Measurements from ENCODE around the gene LRRC26. TPM values are rescaled to one million over a fixed set of nuclear protein-coding genes. Genes with fewer than 3 reads are reported as not detected.
"Not testable (repeated sequence)": the region's sequence is repeated elsewhere in the genome, so short reads cannot be mapped to it uniquely, and the experiment has no call there.

Gene LRRC26
- total and polyA plus RNA-seq, 2 donors: 0.05 to 0.28 TPM

DNA sequence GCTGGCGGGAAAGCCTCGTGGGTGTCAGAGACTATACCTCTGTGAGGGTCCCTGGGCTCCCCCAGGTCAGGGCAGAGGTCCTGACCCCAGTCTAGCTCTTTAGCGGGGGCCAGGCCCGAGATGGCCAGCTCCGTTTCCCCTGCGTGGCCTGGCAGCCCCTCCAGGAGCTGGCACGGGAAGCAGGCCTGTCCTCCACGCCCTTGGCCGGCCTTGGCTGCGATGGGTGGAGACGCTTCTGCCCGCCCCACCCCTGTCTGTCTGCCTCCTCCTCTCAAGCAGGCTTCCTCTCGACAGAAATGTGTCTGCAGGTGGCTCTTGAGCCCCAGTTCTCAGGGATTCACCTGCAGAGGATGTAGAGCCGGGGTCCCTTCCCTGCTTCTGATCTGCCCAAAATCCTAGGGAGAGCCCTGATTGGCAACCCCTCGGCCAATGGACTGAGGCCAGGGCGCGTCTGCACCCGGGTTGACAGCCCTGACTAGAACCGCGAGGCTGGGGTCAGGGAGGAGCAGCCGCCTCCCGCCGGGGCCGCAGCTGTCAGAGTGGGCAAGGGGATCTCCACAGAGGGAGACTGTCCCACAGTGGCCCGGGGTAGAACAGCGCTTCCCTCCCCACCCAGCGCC lies 33.5 kb downstream of the LRRC26 start:
- no peak overlapping the region for H3K4me3 ChIP-seq (ENCODE audit: low read length in 2 of 2)
- H3K9me3 ChIP-seq (ENCODE audit: control insufficient read depth in 2 of 2, insufficient read depth in 1 of 2, low read length in 1 of 2): peaks cover 1 to 19% of the 10 kb centered on the region in 2 donors
- peaks cover 32 to 33% of the 10 kb centered on the region in 2 donors for H3K4me1 ChIP-seq (ENCODE audit: control insufficient read depth in 2 of 2, insufficient read depth in 2 of 2, low read length in 2 of 2)
- WGBS: 44% methylated on average over 27 of the region's 27 CpGs
- H3K27ac ChIP-seq (ENCODE audit: low read depth in 1 of 2, low read length in 1 of 2): no peak overlapping the region
- no peaks in the 10 kb centered on the region for H3K36me3 ChIP-seq (ENCODE audit: control insufficient read depth in 2 of 2, insufficient read depth in 2 of 2, low read length in 1 of 2)
- peaks cover 39 to 85% of the 10 kb centered on the region in 2 donors for H3K27me3 ChIP-seq (ENCODE audit: control insufficient read depth in 2 of 2, insufficient read depth in 1 of 2, low read length in 1 of 2)
- no peak for DNase-seq (ENCODE audit: low read depth in 6 of 9, low spot score in 9 of 9)

GRCh38 chr9:137135154-137135553 lies 34.7 kb downstream of the LRRC26 start:
- not testable (repeated sequence) for H3K4me3 ChIP-seq (ENCODE audit: low read length in 2 of 2); H3K27ac ChIP-seq (ENCODE audit: low read depth in 1 of 2, low read length in 1 of 2); H3K36me3 ChIP-seq (ENCODE audit: control insufficient read depth in 2 of 2, insufficient read depth in 2 of 2, low read length in 1 of 2); DNase-seq (ENCODE audit: low read depth in 6 of 9, low spot score in 9 of 9)
- WGBS: 92% methylated on average over 9 of the region's 9 CpGs
- peaks cover 1 to 27% of the 10 kb centered on the region in 2 donors for H3K9me3 ChIP-seq (ENCODE audit: control insufficient read depth in 2 of 2, insufficient read depth in 1 of 2, low read length in 1 of 2)
- H3K27me3 ChIP-seq (ENCODE audit: control insufficient read depth in 2 of 2, insufficient read depth in 1 of 2, low read length in 1 of 2): peaks cover 37 to 85% of the 10 kb centered on the region in 2 donors
- peaks cover 24 to 27% of the 10 kb centered on the region in 2 donors for H3K4me1 ChIP-seq (ENCODE audit: control insufficient read depth in 2 of 2, insufficient read depth in 2 of 2, low read length in 2 of 2)

DNA sequence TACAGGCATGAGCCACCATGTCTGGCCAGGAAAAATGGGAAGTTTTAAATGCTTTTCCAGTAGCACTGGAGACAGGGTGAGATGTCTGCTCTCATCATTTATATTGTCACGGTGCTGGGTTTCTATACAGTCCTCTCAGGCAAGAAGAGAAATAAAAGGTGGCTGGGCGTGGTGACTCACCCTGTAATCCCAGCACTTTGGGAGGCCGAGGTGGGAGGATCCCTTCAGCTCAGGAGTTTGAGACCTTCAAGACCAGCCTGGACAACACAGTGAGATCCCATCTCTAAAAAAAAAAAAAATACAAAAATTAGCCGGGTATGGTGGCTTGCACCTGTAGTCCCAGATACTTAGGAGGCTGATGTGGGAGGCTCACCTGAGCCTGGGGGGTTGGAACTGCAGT lies 35.7 kb downstream of the LRRC26 start:
- DNase-seq (ENCODE audit: low read depth in 6 of 9, low spot score in 9 of 9): no peak
- WGBS: 93% methylated on average over 4 of the region's 4 CpGs
- H3K9me3 ChIP-seq (ENCODE audit: control insufficient read depth in 2 of 2, insufficient read depth in 1 of 2, low read length in 1 of 2): peaks cover 1 to 27% of the 10 kb centered on the region in 2 donors
- H3K27ac ChIP-seq (ENCODE audit: low read depth in 1 of 2, low read length in 1 of 2): no peak overlapping the region
- H3K36me3 ChIP-seq (ENCODE audit: control insufficient read depth in 2 of 2, insufficient read depth in 2 of 2, low read length in 1 of 2): no peaks in the 10 kb centered on the region
- no peak overlapping the region for H3K4me3 ChIP-seq (ENCODE audit: low read length in 2 of 2)
- peaks cover 28 to 81% of the 10 kb centered on the region in 2 donors for H3K27me3 ChIP-seq (ENCODE audit: control insufficient read depth in 2 of 2, insufficient read depth in 1 of 2, low read length in 1 of 2)
- H3K4me1 ChIP-seq (ENCODE audit: control insufficient read depth in 2 of 2, insufficient read depth in 2 of 2, low read length in 2 of 2): peaks cover 17 to 22% of the 10 kb centered on the region in 2 donors

GRCh38 chr9:137130176-137130755 lies 39.6 kb downstream of the LRRC26 start:
- Histone ChIP-seq H3K9me3 (ENCODE audit: control insufficient read depth in 2 of 2, insufficient read depth in 1 of 2, low read length in 1 of 2) (peaks cover 0 to 9% of the 10 kb centered on the region in 2 donors), H3K4me1 (ENCODE audit: control insufficient read depth in 2 of 2, insufficient read depth in 2 of 2, low read length in 2 of 2) (peaks cover 25 to 33% of the 10 kb centered on the region in 2 donors), H3K27ac (ENCODE audit: low read depth in 1 of 2, low read length in 1 of 2) (peak overlapping the region in 1 of 2 donors; percentile 72), H3K4me3 (ENCODE audit: low read length in 2 of 2) (peak overlapping the region; percentile 66 to 78), H3K36me3 (ENCODE audit: control insufficient read depth in 2 of 2, insufficient read depth in 2 of 2, low read length in 1 of 2) (no peaks in the 10 kb centered on the region), H3K27me3 (ENCODE audit: control insufficient read depth in 2 of 2, insufficient read depth in 1 of 2, low read length in 1 of 2) (peaks cover 0 to 49% of the 10 kb centered on the region in 2 donors)
- DNase-seq (ENCODE audit: low read depth in 6 of 9, low spot score in 9 of 9): no peak
- WGBS: 7% methylated on average over 58 of the region's 58 CpGs

GRCh38 chr9:137129456-137130175 lies 40.2 kb downstream of the LRRC26 start:
- peaks cover 0 to 43% of the 10 kb centered on the region in 2 donors for H3K27me3 ChIP-seq (ENCODE audit: control insufficient read depth in 2 of 2, insufficient read depth in 1 of 2, low read length in 1 of 2)
- peak overlapping the region; percentile 66 to 78 for H3K4me3 ChIP-seq (ENCODE audit: low read length in 2 of 2)
- peaks cover 25 to 33% of the 10 kb centered on the region in 2 donors for H3K4me1 ChIP-seq (ENCODE audit: control insufficient read depth in 2 of 2, insufficient read depth in 2 of 2, low read length in 2 of 2)
- H3K27ac ChIP-seq (ENCODE audit: low read depth in 1 of 2, low read length in 1 of 2): peak overlapping the region; percentile 47 to 72
- no peaks in the 10 kb centered on the region for H3K36me3 ChIP-seq (ENCODE audit: control insufficient read depth in 2 of 2, insufficient read depth in 2 of 2, low read length in 1 of 2)
- H3K9me3 ChIP-seq (ENCODE audit: control insufficient read depth in 2 of 2, insufficient read depth in 1 of 2, low read length in 1 of 2): peaks cover 0 to 9% of the 10 kb centered on the region in 2 donors
- under 1% methylated on average over 86 of the region's 86 CpGs for WGBS
- peak; percentile 70 to 92 (median 75) for DNase-seq (ENCODE audit: low read depth in 6 of 9, low spot score in 9 of 9)

GRCh38 chr9:137128862-137129455 lies 40.9 kb downstream of the LRRC26 start:
- H3K9me3 ChIP-seq (ENCODE audit: control insufficient read depth in 2 of 2, insufficient read depth in 1 of 2, low read length in 1 of 2): peaks cover 0 to 9% of the 10 kb centered on the region in 2 donors
- peaks cover 0 to 38% of the 10 kb centered on the region in 2 donors for H3K27me3 ChIP-seq (ENCODE audit: control insufficient read depth in 2 of 2, insufficient read depth in 1 of 2, low read length in 1 of 2)
- H3K36me3 ChIP-seq (ENCODE audit: control insufficient read depth in 2 of 2, insufficient read depth in 2 of 2, low read length in 1 of 2): no peaks in the 10 kb centered on the region
- H3K27ac ChIP-seq (ENCODE audit: low read depth in 1 of 2, low read length in 1 of 2): peak overlapping the region; percentile 65 to 72
- peaks cover 28 to 35% of the 10 kb centered on the region in 2 donors for H3K4me1 ChIP-seq (ENCODE audit: control insufficient read depth in 2 of 2, insufficient read depth in 2 of 2, low read length in 2 of 2)
- peak in 1 of 9 donors; percentile 37 for DNase-seq (ENCODE audit: low read depth in 6 of 9, low spot score in 9 of 9)
- peak overlapping the region; percentile 66 to 78 for H3K4me3 ChIP-seq (ENCODE audit: low read length in 2 of 2)
- WGBS: 29% methylated on average over 37 of the region's 37 CpGs

GRCh38 chr9:137128158-137128861 lies 41.5 kb downstream of the LRRC26 start:
- no peaks in the 10 kb centered on the region for H3K36me3 ChIP-seq (ENCODE audit: control insufficient read depth in 2 of 2, insufficient read depth in 2 of 2, low read length in 1 of 2)

DNA sequence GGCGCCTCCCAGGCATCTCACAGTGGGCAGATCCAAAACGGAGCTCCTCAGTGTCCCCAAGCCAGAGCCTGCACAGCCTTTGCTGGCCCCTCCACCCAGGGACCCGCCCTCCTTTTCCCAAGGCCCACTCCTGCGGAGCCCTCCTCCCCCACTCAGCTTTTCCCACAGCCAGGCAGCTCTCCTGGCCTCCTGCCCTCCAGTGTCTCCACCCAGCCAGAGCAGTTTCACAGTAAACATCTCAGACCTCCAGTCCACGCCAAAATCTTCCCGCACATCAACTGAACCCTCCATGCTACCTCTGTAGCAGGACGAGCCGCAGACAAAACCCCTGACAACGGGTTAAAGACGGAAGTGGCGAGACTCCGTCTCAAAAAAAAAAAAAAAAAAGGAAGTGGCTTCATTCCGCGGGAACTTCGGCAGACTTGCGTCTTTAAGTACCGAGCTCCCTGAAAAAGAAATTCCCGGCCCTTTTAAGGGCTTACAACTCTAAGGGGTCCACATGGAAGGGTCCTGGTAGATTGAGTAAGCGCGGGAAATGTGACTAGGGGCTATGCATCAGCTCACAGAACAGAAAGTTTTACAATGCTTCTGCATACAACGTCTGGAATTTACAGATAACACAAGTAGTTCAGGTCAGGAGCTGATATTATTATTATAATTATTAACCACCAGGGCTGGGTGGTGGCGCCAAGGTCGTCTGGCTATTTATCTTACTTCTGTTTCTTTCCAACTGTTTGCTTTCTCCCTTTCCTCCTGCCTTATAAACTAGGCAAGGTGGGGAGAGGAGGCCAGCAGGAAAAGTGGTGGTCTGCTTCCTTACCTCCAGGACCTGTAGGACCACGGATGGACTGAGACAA lies 42.3 kb downstream of the LRRC26 start:
- 13% methylated on average over 24 of the region's 24 CpGs for WGBS
- peaks cover 33 to 48% of the 10 kb centered on the region in 2 donors for H3K4me1 ChIP-seq (ENCODE audit: control insufficient read depth in 2 of 2, insufficient read depth in 2 of 2, low read length in 2 of 2)

More at GRCh38 chr9:137128158-137128861, 41.5 kb downstream of the LRRC26 start:
- peak overlapping the region; percentile 51 to 78 for H3K4me3 ChIP-seq (ENCODE audit: low read length in 2 of 2)
- H3K27me3 ChIP-seq (ENCODE audit: control insufficient read depth in 2 of 2, insufficient read depth in 1 of 2, low read length in 1 of 2): peaks cover 0 to 34% of the 10 kb centered on the region in 2 donors
- peaks cover 0 to 9% of the 10 kb centered on the region in 2 donors for H3K9me3 ChIP-seq (ENCODE audit: control insufficient read depth in 2 of 2, insufficient read depth in 1 of 2, low read length in 1 of 2)
- 43% methylated on average over 19 of the region's 19 CpGs for WGBS
- peaks cover 31 to 42% of the 10 kb centered on the region in 2 donors for H3K4me1 ChIP-seq (ENCODE audit: control insufficient read depth in 2 of 2, insufficient read depth in 2 of 2, low read length in 2 of 2)
- peak overlapping the region; percentile 69 to 72 for H3K27ac ChIP-seq (ENCODE audit: low read depth in 1 of 2, low read length in 1 of 2)
- DNase-seq (ENCODE audit: low read depth in 6 of 9, low spot score in 9 of 9): peak in 1 of 9 donors; percentile 46

More for the DNA sequence above, 42.3 kb downstream of the LRRC26 start:
- peak in 3 of 9 donors; percentile 24 to 81 (median 58) for DNase-seq (ENCODE audit: low read depth in 6 of 9, low spot score in 9 of 9)
- Histone ChIP-seq H3K36me3 (ENCODE audit: control insufficient read depth in 2 of 2, insufficient read depth in 2 of 2, low read length in 1 of 2) (no peaks in the 10 kb centered on the region), H3K9me3 (ENCODE audit: control insufficient read depth in 2 of 2, insufficient read depth in 1 of 2, low read length in 1 of 2) (peaks cover 0 to 9% of the 10 kb centered on the region in 2 donors), H3K27me3 (ENCODE audit: control insufficient read depth in 2 of 2, insufficient read depth in 1 of 2, low read length in 1 of 2) (peaks cover 0 to 29% of the 10 kb centered on the region in 2 donors), H3K27ac (ENCODE audit: low read depth in 1 of 2, low read length in 1 of 2) (peak overlapping the region; percentile 69 to 72), H3K4me3 (ENCODE audit: low read length in 2 of 2) (peak overlapping the region; percentile 51 to 78)

Measured in thymus (tissue), 11 donors.